Stimulated activated CD4-positive, alpha-beta T cell treated with anti-CD3 and anti-CD28 coated beads, Interleukin-2, amount 100 ng/mL, for 48 hours (primary cell): ENCODE data around the gene MYH11.
"Not testable (repeated sequence)": the region's sequence is repeated elsewhere in the genome, so short reads cannot be mapped to it uniquely, and the experiment has no call there.

Experiments
- DNase-seq, 2 donors: peaks; one replicate each; pipeline ENCODE4 v3.0.0-alpha.2; 2020

The MYH11 gene

GRCh38 chr16:15655561-15655960 is 201.3 kb downstream of the MYH11 start:
- not testable (repeated sequence) for DNase-seq

GRCh38 chr16:15654591-15654990 is 202.2 kb downstream of the MYH11 start:
- no peak for DNase-seq

GRCh38 chr16:15653227-15653626 is 203.6 kb downstream of the MYH11 start:
- DNase-seq = no peak
